Left lobe of liver (tissue), 2 donors: ENCODE results near the gene JADE1. TPM values are rescaled to one million over a fixed set of nuclear protein-coding genes. Genes with fewer than 3 reads are reported as not detected.

Source experiments
- ATAC-seq: fragments of 200-7000 bp; cut with Tn5 transposase; one replicate; pipeline ENCODE4 v1.9.1; 2020; ENCODE audit warnings: mild to moderate bottlenecking, moderate library complexity
- DNase-seq: peaks from one replicate; pipeline ENCODE4 v3.0.0-alpha.2; 2020; ENCODE audit warnings: low spot score
- total RNA-seq: library from RNA; stranded (reverse); gene quantifications from one replicate; pipeline ENCODE4 v1.2.1, GENCODE V29; 2021
- donor health status: DM: no; HTN: no; CAD: no; lungs with moderate emphysema.
- donor health status: DM: no; HTN: yes; CAD: no.

JADE1 gene
- total RNA-seq, 1 donor from 2014 or later = 12.8 TPM

- no peak for DNase-seq
- ATAC-seq = no peak
Observed at GRCh38 chr4:128868758-128869157, 59.3 kb downstream of the JADE1 start.

DNA sequence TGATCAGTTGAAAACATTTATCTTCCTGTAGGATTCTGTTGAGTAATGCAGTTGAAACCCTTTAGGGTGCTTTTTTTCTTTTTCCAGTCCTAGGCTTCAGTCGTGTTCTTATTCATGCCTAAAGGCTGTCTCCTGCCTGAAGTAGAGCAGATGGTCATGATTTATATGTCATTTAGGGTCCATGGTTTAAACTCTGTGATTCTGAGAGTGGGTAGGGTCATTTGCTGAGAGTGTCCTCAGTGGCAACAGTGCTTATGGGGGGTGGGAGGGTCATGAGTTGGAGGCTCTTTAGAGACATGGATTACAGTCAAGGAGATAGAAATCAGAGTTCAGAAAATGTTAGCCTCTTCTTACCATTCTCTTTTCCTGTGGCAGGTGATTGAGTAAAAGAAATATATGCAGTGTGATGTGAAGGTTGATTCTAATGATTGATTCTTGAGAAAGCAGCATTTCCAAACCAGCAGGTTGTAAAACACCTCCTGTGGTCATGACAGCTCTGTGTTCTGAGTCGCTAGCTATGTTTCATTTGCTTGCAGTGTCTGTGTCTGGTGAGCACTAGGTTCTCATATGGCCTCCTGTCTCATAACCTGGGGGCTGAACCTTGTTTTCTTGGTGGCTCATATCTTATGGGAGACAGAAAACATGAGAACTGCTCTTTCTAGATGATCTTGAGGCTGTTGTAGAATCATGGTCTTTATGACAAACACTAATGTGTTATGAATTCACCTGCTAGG is 60.4 kb downstream of the JADE1 start:
- DNase-seq (no peak), ATAC-seq (no peak)

- no peak for DNase-seq
- ATAC-seq = no peak
Observed at GRCh38 chr4:128871948-128872347, 62.4 kb downstream of the JADE1 start.

DNA sequence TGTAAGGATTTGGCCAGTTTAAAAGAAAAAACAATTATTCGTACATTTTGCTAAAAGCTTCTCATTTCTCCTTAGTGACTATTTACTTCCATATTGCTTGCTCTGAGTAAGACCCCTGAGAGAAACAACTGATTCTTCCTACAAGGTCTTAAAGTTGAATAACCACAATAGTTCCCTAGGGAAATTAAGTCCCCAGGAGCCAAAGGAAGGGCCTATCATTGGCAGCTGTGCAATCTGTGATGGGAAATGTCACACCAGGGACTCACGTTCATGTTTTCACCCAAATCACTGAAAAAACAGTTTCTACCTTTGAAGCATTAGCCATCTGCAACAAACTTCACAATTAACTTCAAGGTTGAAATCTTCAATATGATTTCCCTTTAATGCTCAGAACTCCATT is 66.7 kb downstream of the JADE1 start:
- ATAC-seq = no peak
- no peak for DNase-seq

DNA sequence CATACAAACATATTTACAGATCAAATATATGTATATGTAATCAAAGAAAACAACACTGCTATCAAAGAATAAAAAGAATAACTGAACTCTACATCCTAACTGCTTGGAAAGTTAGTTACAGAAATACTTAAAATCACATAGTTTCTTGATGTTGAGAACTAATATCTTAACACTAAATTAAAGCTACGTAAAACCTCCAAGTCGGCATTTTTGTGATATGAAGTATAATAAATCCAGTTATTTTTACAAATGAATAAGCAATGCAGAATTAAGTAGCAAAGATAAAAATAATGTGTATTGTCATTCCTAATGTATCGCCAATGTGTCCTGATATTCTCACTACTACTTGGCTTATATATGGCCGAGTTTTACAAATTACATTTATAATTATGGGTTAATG is 68.4 kb downstream of the JADE1 start:
- DNase-seq (no peak), ATAC-seq (no peak)

DNA sequence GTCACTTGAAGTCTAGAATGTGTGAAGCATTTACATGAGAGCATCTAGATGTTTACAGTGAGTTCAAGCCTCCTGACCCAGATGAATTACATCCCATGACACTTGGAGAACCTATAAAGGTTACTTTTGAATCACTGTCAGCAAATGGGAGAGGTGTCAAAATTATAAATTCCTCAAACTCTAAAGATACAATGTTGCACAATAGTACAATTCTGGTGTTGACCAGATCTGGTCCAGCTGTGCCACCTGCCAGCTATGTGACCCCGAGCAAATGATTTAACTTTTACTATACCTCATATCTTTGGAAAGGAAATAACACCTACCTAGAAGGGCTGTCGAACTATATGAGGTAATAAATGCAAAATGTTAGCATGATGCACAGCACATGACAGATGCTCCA is 69.8 kb downstream of the JADE1 start:
- no peak for DNase-seq
- no peak for ATAC-seq

DNA sequence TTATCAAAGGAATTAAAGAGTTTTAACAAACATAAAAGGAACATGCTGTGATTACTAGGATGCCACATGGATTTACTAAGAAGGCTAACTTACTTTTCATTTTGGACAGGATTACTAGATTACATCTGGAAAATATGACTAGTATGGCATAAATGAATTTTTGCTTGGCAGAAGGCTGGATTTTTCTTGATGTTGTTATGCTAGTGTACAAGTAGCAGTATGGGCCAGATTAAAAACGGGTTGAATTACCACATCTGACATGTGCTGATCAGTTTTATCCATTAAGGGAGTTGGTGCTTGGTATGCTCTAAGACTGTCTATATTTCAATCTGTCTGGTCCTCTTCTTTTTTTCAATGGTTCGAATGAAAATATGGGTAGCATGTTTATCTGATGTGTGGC is 70.5 kb downstream of the JADE1 start:
- ATAC-seq (no peak), DNase-seq (no peak)

DNA sequence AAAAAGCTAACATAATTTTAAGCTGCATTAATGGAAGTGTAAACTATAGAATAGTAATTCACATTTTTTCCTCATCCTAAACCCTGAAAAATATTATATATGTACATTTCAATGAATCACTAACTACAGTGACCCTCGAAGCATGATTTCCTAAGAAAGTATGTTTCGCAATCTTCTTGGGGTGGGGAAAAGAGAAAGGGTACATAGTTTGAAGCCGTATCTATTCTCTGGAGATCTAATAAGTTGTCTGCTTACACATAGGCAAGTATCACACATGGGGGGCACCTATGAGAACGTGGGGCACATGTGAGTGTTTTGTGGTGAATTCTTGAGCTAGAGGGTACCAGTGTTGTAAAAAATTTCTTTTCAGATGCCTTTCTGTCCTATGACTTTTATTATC is 71.2 kb downstream of the JADE1 start:
- ATAC-seq (no peak), DNase-seq (no peak)

- ATAC-seq (no peak), DNase-seq (no peak)
Observed at GRCh38 chr4:128904821-128905220, 95.3 kb downstream of the JADE1 start.

DNA sequence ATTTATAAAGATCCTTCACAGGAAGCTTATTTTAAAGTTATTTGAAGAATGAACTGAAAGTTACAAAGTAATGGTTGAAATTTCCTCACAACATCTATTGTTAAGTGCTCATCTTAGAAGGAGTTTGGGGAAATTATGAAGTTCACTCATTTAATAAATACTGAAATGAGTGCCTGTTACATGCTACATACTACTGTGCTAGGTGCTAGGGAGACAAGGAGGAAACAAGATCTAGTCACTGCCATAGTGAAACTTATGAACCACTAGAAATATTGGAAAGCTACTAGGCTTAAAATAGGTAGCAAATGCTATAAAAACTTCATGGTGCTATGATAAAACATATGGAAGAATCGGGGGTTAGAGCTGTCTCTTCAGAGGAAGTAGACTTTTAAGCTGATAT is 97.1 kb downstream of the JADE1 start:
- ATAC-seq = no peak
- DNase-seq = no peak

GRCh38 chr4:128907981-128908380 is 98.5 kb downstream of the JADE1 start:
- ATAC-seq (no peak), DNase-seq (no peak)

DNA sequence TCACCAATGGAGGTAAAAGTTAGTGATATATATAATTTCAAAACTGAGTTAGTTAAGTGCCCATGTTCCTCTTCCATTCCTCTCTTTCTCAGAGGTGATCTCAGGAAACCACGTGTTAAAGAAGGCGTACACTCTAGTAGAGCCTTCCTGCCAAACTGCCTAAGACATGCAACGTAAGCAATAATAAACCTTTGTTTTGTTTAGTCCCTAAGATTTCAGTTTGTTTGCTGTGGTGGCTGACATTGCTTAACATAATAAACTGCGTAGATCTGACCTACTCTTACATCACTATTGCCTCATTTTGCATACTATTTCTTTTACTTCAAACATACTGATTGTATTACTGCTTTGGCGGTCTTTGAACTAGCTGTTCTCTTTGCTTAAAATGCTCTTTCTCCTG is 99.2 kb downstream of the JADE1 start:
- ATAC-seq = no peak
- DNase-seq = no peak

GRCh38 chr4:128913228-128913627 is 103.7 kb downstream of the JADE1 start:
- ATAC-seq (peak; percentile 23), DNase-seq (no peak)

- DNase-seq (no peak), ATAC-seq (no peak)
Observed at GRCh38 chr4:128915544-128915943, 106.0 kb downstream of the JADE1 start.

GRCh38 chr4:128916832-128917231 is 107.3 kb downstream of the JADE1 start:
- DNase-seq = no peak
- peak; percentile 40 for ATAC-seq

DNA sequence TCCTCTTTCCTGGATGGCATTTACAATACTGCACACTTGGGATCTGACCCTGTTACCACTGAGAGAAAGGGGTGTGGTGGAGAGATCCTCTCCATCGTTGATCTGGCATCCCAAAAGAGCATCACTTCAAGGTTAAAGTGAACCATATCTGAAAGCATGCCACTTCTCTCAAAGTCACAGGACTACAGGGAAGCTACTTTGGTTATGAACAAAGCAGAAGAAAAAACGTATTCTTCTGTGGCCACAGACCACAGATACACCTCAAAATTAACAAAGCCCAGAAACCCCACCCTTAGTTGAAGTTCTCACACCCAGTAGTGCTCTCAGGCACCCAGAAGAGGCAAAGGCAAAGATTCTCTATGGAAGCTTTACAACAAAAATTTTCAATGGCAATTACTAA is 108.3 kb downstream of the JADE1 start:
- DNase-seq = no peak
- no peak for ATAC-seq

- DNase-seq (no peak), ATAC-seq (no peak)
Observed at GRCh38 chr4:128921954-128922353, 112.5 kb downstream of the JADE1 start.
